Brain microvascular endothelial cell (primary cell): ENCODE measurements around the gene RPL3.
A peak's percentile ranks its signal among the peaks of the same experiment; 100 is the strongest.

ENCODE experiments used
- DNase-seq: peaks from one replicate; pipeline ENCODE4 v3.0.0-alpha.2; 2020
- H3K27ac ChIP-seq: fragments of 250-450 bp; sonication (Bioruptor Pico); 2 replicates; pipeline ENCODE4 v1.5.1; 2020; ENCODE audit warnings: mild to moderate bottlenecking, moderate library complexity
- H3K27me3 ChIP-seq: fragments of 250-450 bp; sonication (Bioruptor Pico); replicated peaks from 2 replicates; pipeline ENCODE4 v1.5.1; 2020; ENCODE audit warnings: mild to moderate bottlenecking
- H3K36me3 ChIP-seq: fragments of 250-450 bp; sonication (Bioruptor Pico); replicated peaks from 2 replicates; pipeline ENCODE4 v1.5.1; 2020; ENCODE audit warnings: mild to moderate bottlenecking
- H3K4me3 ChIP-seq: 2 replicates; pipeline ENCODE4 v1.5.1; 2011; ENCODE audit warnings: low read depth, mild to moderate bottlenecking, control low read depth, low read length, moderate library complexity
- CTCF ChIP-seq: IDR thresholded peaks from 2 replicates; pipeline ENCODE4 v1.5.1; 2011; ENCODE audit warnings: low read depth, mild to moderate bottlenecking, moderate library complexity, low read length, control low read depth, inconsistent platforms; ENCODE audit errors: missing control alignments
- in situ Hi-C: cut with HindIII; loops from 2 replicates; pipeline ENCODE4 v1.10.0; 2017; ENCODE audit warnings: low sequenced_read_pairs, low pct_ligation_motif_present

RPL3 gene

DNA sequence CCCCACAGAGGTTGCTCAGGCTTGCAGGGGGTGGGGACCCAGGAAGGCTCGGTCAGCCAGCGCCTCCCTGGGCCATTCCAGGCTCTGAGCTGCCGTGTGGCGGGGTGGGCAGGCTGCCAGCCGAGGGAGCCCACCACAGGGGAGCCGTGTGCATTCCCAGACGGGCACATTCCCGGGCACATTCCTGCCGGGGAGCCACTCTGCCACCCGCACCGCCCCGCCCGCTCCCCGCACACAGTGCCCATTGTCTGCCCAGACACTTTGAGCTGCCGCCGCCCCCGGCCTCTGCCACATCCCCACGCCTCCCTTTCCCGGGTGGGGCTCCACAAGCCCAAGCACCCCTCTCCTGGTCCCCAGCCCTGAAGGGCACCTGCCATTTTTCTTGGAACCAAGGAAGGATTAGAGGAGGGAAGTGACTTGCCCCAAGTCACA, 27.4 kb downstream of the RPL3 start:
- no peak for DNase-seq
- Histone ChIP-seq H3K27me3 (no peaks in the 10 kb centered on the region), H3K36me3 (no peaks in the 10 kb centered on the region), H3K4me3 (no peak overlapping the region), H3K27ac (no peak overlapping the region)
- TF ChIP-seq CTCF = no peak
- in situ Hi-C loops = no loop called here

DNA sequence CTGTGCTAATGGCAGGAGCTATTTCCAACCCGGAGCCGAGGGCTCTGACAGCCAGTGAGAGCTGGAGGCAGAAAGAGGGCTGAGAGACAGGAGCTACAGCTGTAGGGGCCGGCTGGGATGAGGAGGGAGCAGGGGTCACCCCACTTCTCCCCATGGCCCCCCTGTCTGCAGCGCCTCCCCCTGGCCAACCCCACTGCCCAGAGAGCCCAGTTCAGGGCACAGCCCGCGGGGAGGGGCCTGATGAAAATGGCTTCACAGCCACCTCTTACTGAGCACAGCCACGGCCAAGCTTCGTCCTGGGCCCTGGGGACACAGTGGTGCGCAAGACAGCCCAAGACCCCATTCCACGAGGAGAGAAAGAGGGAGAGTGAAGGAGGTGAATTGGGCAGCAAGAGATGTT, 27.9 kb downstream of the RPL3 start:
- Histone ChIP-seq H3K36me3 (no peaks in the 10 kb centered on the region), H3K27me3 (no peaks in the 10 kb centered on the region), H3K4me3 (no peak overlapping the region), H3K27ac (no peak overlapping the region)
- TF ChIP-seq CTCF = peak; percentile 39
- in situ Hi-C loops = no loop called here
- no peak for DNase-seq

- in situ Hi-C loops = no loop called here
- DNase-seq = peak; percentile 45
- H3K27ac ChIP-seq = no peak overlapping the region
- no peaks in the 10 kb centered on the region for H3K27me3 ChIP-seq
- H3K4me3 ChIP-seq = no peak overlapping the region
- TF ChIP-seq CTCF = no peak
- H3K36me3 ChIP-seq = no peaks in the 10 kb centered on the region
These were observed 28.7 kb downstream of the RPL3 start for GRCh38 chr22:39290724-39291161.

DNA sequence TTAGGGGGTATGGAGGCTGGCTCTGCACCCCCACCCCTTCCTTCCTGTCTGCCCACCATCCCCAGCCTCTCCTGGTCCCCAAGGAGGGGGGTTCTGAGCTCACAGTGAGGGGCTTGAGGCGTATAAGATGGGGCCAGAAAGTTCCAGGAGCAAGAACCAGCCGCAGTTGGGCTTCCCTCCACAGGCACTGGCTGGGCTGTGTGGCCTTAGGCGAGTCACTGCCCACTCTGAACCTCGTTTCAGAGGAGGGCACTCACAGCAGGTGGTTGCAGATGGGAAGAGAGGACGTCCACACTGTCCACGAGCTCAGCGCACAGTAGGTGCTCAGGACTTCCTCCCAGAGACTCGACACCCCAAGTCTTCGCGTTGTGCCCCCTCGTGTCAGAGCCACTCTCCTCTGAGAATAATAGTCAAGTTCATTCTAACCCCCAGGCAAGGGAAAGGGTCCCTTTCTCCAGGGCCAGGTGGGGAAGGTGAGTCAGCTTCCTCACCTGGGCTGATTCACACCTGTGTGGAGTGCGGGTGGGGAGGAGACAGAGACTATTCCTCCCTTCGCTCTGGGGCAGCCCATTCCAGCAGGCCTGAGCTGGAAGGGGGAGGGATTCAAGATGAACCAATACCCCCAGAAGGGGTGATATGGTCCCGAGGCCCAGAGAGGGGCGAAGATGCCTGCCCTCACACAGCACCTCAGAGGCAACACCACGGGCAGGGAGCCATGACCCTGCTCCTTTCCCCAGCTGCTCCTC, 29.3 kb downstream of the RPL3 start:
- Histone ChIP-seq H3K4me3 (no peak overlapping the region), H3K27me3 (no peaks in the 10 kb centered on the region), H3K27ac (no peak overlapping the region), H3K36me3 (no peaks in the 10 kb centered on the region)
- in situ Hi-C loops = no loop called here
- no peak for DNase-seq
- no peak for TF ChIP-seq CTCF

GRCh38 chr22:39289533-39289932, 29.9 kb downstream of the RPL3 start:
- H3K27ac ChIP-seq = no peak overlapping the region
- no peaks in the 10 kb centered on the region for H3K36me3 ChIP-seq
- no peak for TF ChIP-seq CTCF
- H3K4me3 ChIP-seq = no peak overlapping the region
- in situ Hi-C loops = no loop called here
- no peak for DNase-seq
- no peaks in the 10 kb centered on the region for H3K27me3 ChIP-seq
